ENCODE results near the gene ATXN3. TPM values are rescaled to one million over a fixed set of nuclear protein-coding genes. Genes with fewer than 3 reads are reported as not detected.

Gene ATXN3
- total RNA-seq, 1 experiment from 2014 or later, result 92.0 TPM

GRCh38 chr14:92014040-92014439 lies 92.3 kb downstream of the ATXN3 start:
- Histone ChIP-seq H3K4me1 (ENCODE audit: low read length) (no peaks in the 10 kb centered on the region), H3K4me3 (ENCODE audit: low read length) (no peak overlapping the region), H4K20me1 (ENCODE audit: insufficient read depth, low read depth, low read length) (no peaks in the 10 kb centered on the region), H3K79me2 (ENCODE audit: low read length) (peaks cover 45% of the 10 kb centered on the region), H3K9me3 (ENCODE audit: low read length) (no peaks in the 10 kb centered on the region), H2AFZ (ENCODE audit: low read length) (no peak overlapping the region), H3K36me3 (ENCODE audit: insufficient read depth, low read length) (peaks cover 47% of the 10 kb centered on the region), H3K4me2 (ENCODE audit: low read depth, low read length, poor library complexity, severe bottlenecking) (no peak overlapping the region), H3K9ac (ENCODE audit: low read length) (no peak overlapping the region), H3K27me3 (ENCODE audit: low read length) (no peaks in the 10 kb centered on the region), H3K27ac (ENCODE audit: low read length) (no peak overlapping the region), H3K9me2 (replicated peaks; ENCODE audit: insufficient read depth, low read length) (no peaks in the 10 kb centered on the region)
- no peak for DNase-seq

- H3K4me1 ChIP-seq (ENCODE audit: low read length), result no peaks in the 10 kb centered on the region
- H4K20me1 ChIP-seq (ENCODE audit: insufficient read depth, low read depth, low read length), result no peaks in the 10 kb centered on the region
- H3K79me2 ChIP-seq (ENCODE audit: low read length), result peaks cover 37% of the 10 kb centered on the region
- no peak overlapping the region for H3K9ac ChIP-seq (ENCODE audit: low read length)
- no peaks in the 10 kb centered on the region for H3K9me3 ChIP-seq (ENCODE audit: low read length)
- no peaks in the 10 kb centered on the region for H3K27me3 ChIP-seq (ENCODE audit: low read length)
- no peak overlapping the region for H3K4me2 ChIP-seq (ENCODE audit: low read depth, low read length, poor library complexity, severe bottlenecking)
- no peak overlapping the region for H2AFZ ChIP-seq (ENCODE audit: low read length)
- H3K4me3 ChIP-seq (ENCODE audit: low read length), result no peak overlapping the region
- DNase-seq, result no peak
- H3K27ac ChIP-seq (ENCODE audit: low read length), result no peak overlapping the region
- H3K9me2 ChIP-seq (replicated peaks; ENCODE audit: insufficient read depth, low read length), result no peaks in the 10 kb centered on the region
- H3K36me3 ChIP-seq (ENCODE audit: insufficient read depth, low read length), result peaks cover 56% of the 10 kb centered on the region
Measured at GRCh38 chr14:92012121-92012748, 94.1 kb downstream of the ATXN3 start.

- Histone ChIP-seq H3K4me2 (ENCODE audit: low read depth, low read length, poor library complexity, severe bottlenecking) (no peak overlapping the region), H3K9me2 (replicated peaks; ENCODE audit: insufficient read depth, low read length) (no peaks in the 10 kb centered on the region), H3K27me3 (ENCODE audit: low read length) (no peaks in the 10 kb centered on the region), H3K4me3 (ENCODE audit: low read length) (no peak overlapping the region), H2AFZ (ENCODE audit: low read length) (no peak overlapping the region), H3K79me2 (ENCODE audit: low read length) (peaks cover 34% of the 10 kb centered on the region), H4K20me1 (ENCODE audit: insufficient read depth, low read depth, low read length) (no peaks in the 10 kb centered on the region), H3K9me3 (ENCODE audit: low read length) (no peaks in the 10 kb centered on the region), H3K27ac (ENCODE audit: low read length) (no peak overlapping the region), H3K36me3 (ENCODE audit: insufficient read depth, low read length) (peaks cover 55% of the 10 kb centered on the region), H3K9ac (ENCODE audit: low read length) (no peak overlapping the region), H3K4me1 (ENCODE audit: low read length) (no peaks in the 10 kb centered on the region)
- no peak for DNase-seq
Measured at GRCh38 chr14:92010644-92011043, 95.7 kb downstream of the ATXN3 start.

- peaks cover 60% of the 10 kb centered on the region for H3K36me3 ChIP-seq (ENCODE audit: insufficient read depth, low read length)
Measured at GRCh38 chr14:92009604-92010003, 96.8 kb downstream of the ATXN3 start.

More at GRCh38 chr14:92009604-92010003, 96.8 kb downstream of the ATXN3 start:
- DNase-seq, result no peak
- Histone ChIP-seq H3K27me3 (ENCODE audit: low read length) (no peaks in the 10 kb centered on the region), H3K27ac (ENCODE audit: low read length) (no peak overlapping the region), H3K79me2 (ENCODE audit: low read length) (peaks cover 34% of the 10 kb centered on the region), H3K4me1 (ENCODE audit: low read length) (no peaks in the 10 kb centered on the region), H2AFZ (ENCODE audit: low read length) (no peak overlapping the region), H4K20me1 (ENCODE audit: insufficient read depth, low read depth, low read length) (no peaks in the 10 kb centered on the region), H3K4me2 (ENCODE audit: low read depth, low read length, poor library complexity, severe bottlenecking) (no peak overlapping the region), H3K9me3 (ENCODE audit: low read length) (no peaks in the 10 kb centered on the region), H3K9ac (ENCODE audit: low read length) (no peak overlapping the region), H3K4me3 (ENCODE audit: low read length) (no peak overlapping the region), H3K9me2 (replicated peaks; ENCODE audit: insufficient read depth, low read length) (no peaks in the 10 kb centered on the region)

Other genes starting within 250 kb of the ATXN3 start
- not detected in 2 replicates for gene TC2N, start 239.0 kb downstream of the ATXN3 start, total RNA-seq (2014; rRNA removed; shearing (Covaris generic); ENCODE audit: low replicate concordance)
- gene FBLN5, start 158.9 kb downstream of the ATXN3 start, total RNA-seq (2014; rRNA removed; shearing (Covaris generic); ENCODE audit: low replicate concordance), result not detected in 2 replicates
- 14.9 and 31.6 TPM in 2 replicates for gene TRIP11, start 66.5 kb downstream of the ATXN3 start, total RNA-seq (2014; rRNA removed; shearing (Covaris generic); ENCODE audit: low replicate concordance)
- 873 and 892 TPM in 2 replicates for gene NDUFB1, start 15.1 kb upstream of the ATXN3 start, total RNA-seq (2014; rRNA removed; shearing (Covaris generic); ENCODE audit: low replicate concordance)
- 63.3 and 76.2 TPM in 2 replicates for gene CPSF2, start 15.4 kb upstream of the ATXN3 start, total RNA-seq (2014; rRNA removed; shearing (Covaris generic); ENCODE audit: low replicate concordance)
- not detected in 2 replicates for gene SLC24A4, start 216.6 kb upstream of the ATXN3 start, total RNA-seq (2014; rRNA removed; shearing (Covaris generic); ENCODE audit: low replicate concordance)

All from Karpas-422 (cell line).